PC-3 (cell line): ENCODE data around the gene CYB5R4.

Experiments used
- CTCF ChIP-seq: fragments of 300-600 bp; sonication (generic); conservative IDR thresholded peaks from 2 replicates; pipeline ENCODE4 v1.5.1; 2017; ENCODE audit warnings: antibody characterized with exemption, low read depth, mild to moderate bottlenecking, low read length
- EZH2 ChIP-seq: fragments of 300-600 bp; sonication (generic); IDR thresholded peaks from one replicate; pipeline ENCODE4 v1.6.1; 2017; ENCODE audit warnings: antibody characterized with exemption, mild to moderate bottlenecking, low read length; ENCODE audit not compliant: unreplicated experiment

GRCh38 chr6:83985715-83986114, 126.2 kb downstream of the CYB5R4 start:
- TF ChIP-seq CTCF (no peak), EZH2 (no peak)
